GM23338 (cell line): ENCODE measurements around the gene FMO3. TPM values are rescaled to one million over a fixed set of nuclear protein-coding genes. Genes with fewer than 3 reads are reported as not detected.

Experiments used
- ATAC-seq: fragments of 200-7000 bp; cut with Tn5 transposase; 3 replicates; pipeline ENCODE4 v1.9.1; 2020
- DNase-seq: peaks from one replicate; pipeline ENCODE4 v3.0.0-alpha.2; 2015; ENCODE audit warnings: low spot score
- H2AFZ ChIP-seq: fragments of 200-600 bp; sonication (generic); 2 replicates; pipeline ENCODE4 v1.8.0; 2016; ENCODE audit warnings: antibody characterized with exemption, mild to moderate bottlenecking, moderate library complexity
- H3F3A ChIP-seq: fragments of 200-600 bp; sonication (generic); replicated peaks from 2 replicates; pipeline ENCODE4 v1.8.0; 2017; ENCODE audit warnings: antibody characterized with exemption, mixed run types, low read depth
- H3K27ac ChIP-seq: fragments of 200-600 bp; sonication (generic); 2 replicates; pipeline ENCODE4 v1.6.1; 2016; ENCODE audit warnings: low read depth
- H3K27me3 ChIP-seq: fragments of 200-600 bp; sonication (generic); 2 replicates; pipeline ENCODE4 v1.8.0; 2016; ENCODE audit warnings: mild to moderate bottlenecking, mixed run types, moderate library complexity; ENCODE audit not compliant: insufficient read depth
- H3K36me3 ChIP-seq: fragments of 200-600 bp; sonication (generic); 2 replicates; pipeline ENCODE4 v1.8.0; 2016; ENCODE audit warnings: mild to moderate bottlenecking; ENCODE audit not compliant: insufficient read depth
- H3K4me1 ChIP-seq: fragments of 200-600 bp; sonication (generic); 2 replicates; pipeline ENCODE4 v1.8.0; 2016; ENCODE audit warnings: mild to moderate bottlenecking, moderate library complexity; ENCODE audit not compliant: insufficient read depth
- H3K4me2 ChIP-seq: fragments of 200-600 bp; sonication (generic); 2 replicates; pipeline ENCODE4 v1.7.1; 2017; ENCODE audit warnings: mixed run types
- H3K4me3 ChIP-seq: fragments of 200-600 bp; sonication (generic); 2 replicates; pipeline ENCODE4 v1.6.1; 2016; ENCODE audit warnings: mixed run types
- H3K79me2 ChIP-seq: fragments of 200-600 bp; sonication (generic); replicated peaks from 2 replicates; pipeline ENCODE4 v1.8.0; 2017; ENCODE audit warnings: mild to moderate bottlenecking; ENCODE audit not compliant: insufficient read depth
- H3K9me2 ChIP-seq: fragments of 200-600 bp; sonication (generic); 2 replicates; pipeline ENCODE4 v1.8.0; 2017; ENCODE audit not compliant: insufficient read depth
- H4K20me1 ChIP-seq: fragments of 200-600 bp; sonication (generic); replicated peaks from 2 replicates; pipeline ENCODE4 v1.8.0; 2017; ENCODE audit warnings: mild to moderate bottlenecking; ENCODE audit not compliant: insufficient read depth
- H3K27ac Mint-ChIP-seq: 2 replicates; pipeline ENCODE4 v1.8.0; 2020; ENCODE audit warnings: inconsistent platforms, mild to moderate bottlenecking, moderate library complexity, mixed read lengths
- H3K27me3 Mint-ChIP-seq: 3 replicates; pipeline ENCODE4 v1.8.0; 2022; ENCODE audit warnings: low read depth, mild to moderate bottlenecking, moderate library complexity, mixed read lengths, inconsistent platforms; ENCODE audit not compliant: insufficient read depth, poor library complexity
- H3K36me3 Mint-ChIP-seq: 3 replicates; pipeline ENCODE4 v1.8.0; 2021; ENCODE audit warnings: low read depth, mild to moderate bottlenecking, inconsistent platforms, moderate library complexity, mixed read lengths
- H3K4me1 Mint-ChIP-seq: 3 replicates; pipeline ENCODE4 v1.8.0; 2020; ENCODE audit warnings: mild to moderate bottlenecking, inconsistent platforms, mixed read lengths
- H3K4me3 Mint-ChIP-seq: 3 replicates; pipeline ENCODE4 v1.8.0; 2021; ENCODE audit warnings: moderate library complexity, mild to moderate bottlenecking, inconsistent platforms, mixed read lengths
- H3K9me3 Mint-ChIP-seq: 3 replicates; pipeline ENCODE4 v1.8.0; 2020; ENCODE audit warnings: moderate library complexity, mild to moderate bottlenecking, inconsistent platforms, mixed read lengths
- CREB1 ChIP-seq: fragments of 250-450 bp; sonication (Bioruptor Pico); IDR thresholded peaks from 2 replicates; pipeline ENCODE4 v1.5.0; 2020; ENCODE audit warnings: low read depth, mild to moderate bottlenecking, moderate library complexity
- EZH2 ChIP-seq: fragments of 200-600 bp; sonication (generic); IDR thresholded peaks from one replicate; pipeline ENCODE4 v1.8.0; 2017; ENCODE audit warnings: antibody characterized with exemption, mild to moderate bottlenecking, low read depth; ENCODE audit not compliant: unreplicated experiment
- EZH2phosphoT487 ChIP-seq: fragments of 200-600 bp; sonication (generic); IDR thresholded peaks from one replicate; pipeline ENCODE4 v1.8.1; 2018; ENCODE audit warnings: antibody characterized with exemption; ENCODE audit not compliant: unreplicated experiment
- JUNB ChIP-seq: IDR thresholded peaks from one replicate; pipeline ENCODE4 v1.6.1; 2016; ENCODE audit warnings: antibody characterized with exemption; ENCODE audit not compliant: unreplicated experiment
- NANOG ChIP-seq: IDR thresholded peaks from 2 replicates; pipeline ENCODE4 v1.6.1; 2016; ENCODE audit warnings: antibody characterized with exemption, borderline replicate concordance
- POLR2AphosphoS5 ChIP-seq: IDR thresholded peaks from 2 replicates; pipeline ENCODE4 v1.6.1; 2016; ENCODE audit warnings: antibody characterized with exemption, low read depth
- STAT1 ChIP-seq: IDR thresholded peaks from one replicate; pipeline ENCODE4 v1.6.1; 2016; ENCODE audit warnings: antibody characterized with exemption; ENCODE audit not compliant: unreplicated experiment
- ZNF114 ChIP-seq: fragments of 250-450 bp; sonication (Bioruptor Pico); IDR thresholded peaks from 2 replicates; pipeline ENCODE4 v1.5.0; 2020; ENCODE audit warnings: mild to moderate bottlenecking, moderate library complexity
- ZNF331 ChIP-seq: fragments of 250-450 bp; sonication (Bioruptor Pico); IDR thresholded peaks from 2 replicates; pipeline ENCODE4 v1.5.0; 2020; ENCODE audit warnings: low read depth, mild to moderate bottlenecking, moderate library complexity
- polyA plus RNA-seq: library from polyadenylated mRNA; unstranded; fragments of >200 nt; fragmentation: Nextera tagmentation; extraction: Ambion mirVana; gene quantifications from 2 replicates; pipeline ENCODE4 v1.2.1, GENCODE V29; 2016
- total RNA-seq: library from RNA; depleted of rRNA; stranded (reverse); fragments of >200 nt; shearing (Covaris generic); gene quantifications from 2 replicates; pipeline ENCODE4 v1.2.3, GENCODE V29; 2014
- TF ChIP-seq, protein P1 (sequence below): IDR thresholded peaks from one replicate; pipeline ENCODE4 v1.6.1; 2018; ENCODE audit warnings: antibody characterized with exemption; ENCODE audit not compliant: unreplicated experiment
- TF ChIP-seq, protein P2 (sequence below), 2 experiments: fragments of 200-600 bp in 1 of 2; sonication (generic) in 1 of 2; conservative IDR thresholded peaks; 2 replicates each; pipeline versions ENCODE4 v1.5.1 to v1.6.1; 2016 to 2017; ENCODE audit warnings: antibody characterized with exemption in 2 of 2, low read depth in 2 of 2, mild to moderate bottlenecking in 2 of 2, moderate library complexity in 1 of 2
- TF ChIP-seq, protein P3 (sequence below): IDR thresholded peaks from 2 replicates; pipeline ENCODE4 v1.6.1; 2016; ENCODE audit warnings: antibody characterized with exemption
- TF ChIP-seq, protein P4 (sequence below): fragments of 250-450 bp; sonication (Bioruptor Pico); IDR thresholded peaks from 2 replicates; pipeline ENCODE4 v1.5.0; 2020; ENCODE audit warnings: mild to moderate bottlenecking, moderate library complexity

Gene FMO3
- total and polyA plus RNA-seq, 2 experiments from 2014 or later, result 0.26 TPM; not detected in 1

DNA sequence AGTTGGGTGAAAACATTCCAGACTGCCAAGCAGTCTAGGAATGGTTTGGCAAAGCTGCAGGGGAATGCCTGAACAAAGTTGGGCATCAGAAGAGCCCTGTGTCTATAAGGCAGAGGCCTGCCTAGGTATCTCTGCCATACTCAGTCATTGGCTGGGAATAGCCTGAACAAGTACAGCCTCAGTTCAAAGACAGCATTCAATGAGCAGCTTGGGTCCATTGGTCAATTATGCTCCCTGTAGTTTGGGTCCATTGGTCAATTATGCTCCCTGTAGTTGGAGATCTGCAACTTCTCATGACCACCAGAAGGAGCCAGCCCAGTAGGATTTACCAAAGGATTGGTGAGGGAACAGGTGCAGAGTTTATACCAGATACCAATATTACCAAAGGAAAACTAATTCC is 31.6 kb downstream of the FMO3 start:
- peaks cover 3% of the 10 kb centered on the region; the same call in 2 of the 3 replicates for H3K4me1 Mint-ChIP-seq
- Histone ChIP-seq H3F3A (no peaks in the 10 kb centered on the region), H3K27ac (no peak overlapping the region), H3K4me2 (no peak overlapping the region), H3K4me3 (no peak overlapping the region), H4K20me1 (no peaks in the 10 kb centered on the region), H3K27me3 (no peaks in the 10 kb centered on the region), H3K4me1 (no peaks in the 10 kb centered on the region), H2AFZ (no peak overlapping the region), H3K9me2 (peaks cover 9% of the 10 kb centered on the region; the same call in 1 of the 2 replicates), H3K36me3 (no peaks in the 10 kb centered on the region), H3K79me2 (no peaks in the 10 kb centered on the region)
- ATAC-seq, result no peak
- H3K27ac Mint-ChIP-seq, result no peak overlapping the region
- TF ChIP-seq, protein P1, sequence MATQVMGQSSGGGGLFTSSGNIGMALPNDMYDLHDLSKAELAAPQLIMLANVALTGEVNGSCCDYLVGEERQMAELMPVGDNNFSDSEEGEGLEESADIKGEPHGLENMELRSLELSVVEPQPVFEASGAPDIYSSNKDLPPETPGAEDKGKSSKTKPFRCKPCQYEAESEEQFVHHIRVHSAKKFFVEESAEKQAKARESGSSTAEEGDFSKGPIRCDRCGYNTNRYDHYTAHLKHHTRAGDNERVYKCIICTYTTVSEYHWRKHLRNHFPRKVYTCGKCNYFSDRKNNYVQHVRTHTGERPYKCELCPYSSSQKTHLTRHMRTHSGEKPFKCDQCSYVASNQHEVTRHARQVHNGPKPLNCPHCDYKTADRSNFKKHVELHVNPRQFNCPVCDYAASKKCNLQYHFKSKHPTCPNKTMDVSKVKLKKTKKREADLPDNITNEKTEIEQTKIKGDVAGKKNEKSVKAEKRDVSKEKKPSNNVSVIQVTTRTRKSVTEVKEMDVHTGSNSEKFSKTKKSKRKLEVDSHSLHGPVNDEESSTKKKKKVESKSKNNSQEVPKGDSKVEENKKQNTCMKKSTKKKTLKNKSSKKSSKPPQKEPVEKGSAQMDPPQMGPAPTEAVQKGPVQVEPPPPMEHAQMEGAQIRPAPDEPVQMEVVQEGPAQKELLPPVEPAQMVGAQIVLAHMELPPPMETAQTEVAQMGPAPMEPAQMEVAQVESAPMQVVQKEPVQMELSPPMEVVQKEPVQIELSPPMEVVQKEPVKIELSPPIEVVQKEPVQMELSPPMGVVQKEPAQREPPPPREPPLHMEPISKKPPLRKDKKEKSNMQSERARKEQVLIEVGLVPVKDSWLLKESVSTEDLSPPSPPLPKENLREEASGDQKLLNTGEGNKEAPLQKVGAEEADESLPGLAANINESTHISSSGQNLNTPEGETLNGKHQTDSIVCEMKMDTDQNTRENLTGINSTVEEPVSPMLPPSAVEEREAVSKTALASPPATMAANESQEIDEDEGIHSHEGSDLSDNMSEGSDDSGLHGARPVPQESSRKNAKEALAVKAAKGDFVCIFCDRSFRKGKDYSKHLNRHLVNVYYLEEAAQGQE, result no peak
- TF ChIP-seq, protein P2, sequence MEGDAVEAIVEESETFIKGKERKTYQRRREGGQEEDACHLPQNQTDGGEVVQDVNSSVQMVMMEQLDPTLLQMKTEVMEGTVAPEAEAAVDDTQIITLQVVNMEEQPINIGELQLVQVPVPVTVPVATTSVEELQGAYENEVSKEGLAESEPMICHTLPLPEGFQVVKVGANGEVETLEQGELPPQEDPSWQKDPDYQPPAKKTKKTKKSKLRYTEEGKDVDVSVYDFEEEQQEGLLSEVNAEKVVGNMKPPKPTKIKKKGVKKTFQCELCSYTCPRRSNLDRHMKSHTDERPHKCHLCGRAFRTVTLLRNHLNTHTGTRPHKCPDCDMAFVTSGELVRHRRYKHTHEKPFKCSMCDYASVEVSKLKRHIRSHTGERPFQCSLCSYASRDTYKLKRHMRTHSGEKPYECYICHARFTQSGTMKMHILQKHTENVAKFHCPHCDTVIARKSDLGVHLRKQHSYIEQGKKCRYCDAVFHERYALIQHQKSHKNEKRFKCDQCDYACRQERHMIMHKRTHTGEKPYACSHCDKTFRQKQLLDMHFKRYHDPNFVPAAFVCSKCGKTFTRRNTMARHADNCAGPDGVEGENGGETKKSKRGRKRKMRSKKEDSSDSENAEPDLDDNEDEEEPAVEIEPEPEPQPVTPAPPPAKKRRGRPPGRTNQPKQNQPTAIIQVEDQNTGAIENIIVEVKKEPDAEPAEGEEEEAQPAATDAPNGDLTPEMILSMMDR (conservative IDR thresholded peaks at IDR 0.05; ENCODE audit: low read depth in 2 of 2), result no peak
- TF ChIP-seq JUNB, result no peak
- TF ChIP-seq STAT1, result no peak
- no peak for TF ChIP-seq CREB1
- TF ChIP-seq ZNF331 (CRISPR knock-in tag), result no peak
- TF ChIP-seq, protein P3, sequence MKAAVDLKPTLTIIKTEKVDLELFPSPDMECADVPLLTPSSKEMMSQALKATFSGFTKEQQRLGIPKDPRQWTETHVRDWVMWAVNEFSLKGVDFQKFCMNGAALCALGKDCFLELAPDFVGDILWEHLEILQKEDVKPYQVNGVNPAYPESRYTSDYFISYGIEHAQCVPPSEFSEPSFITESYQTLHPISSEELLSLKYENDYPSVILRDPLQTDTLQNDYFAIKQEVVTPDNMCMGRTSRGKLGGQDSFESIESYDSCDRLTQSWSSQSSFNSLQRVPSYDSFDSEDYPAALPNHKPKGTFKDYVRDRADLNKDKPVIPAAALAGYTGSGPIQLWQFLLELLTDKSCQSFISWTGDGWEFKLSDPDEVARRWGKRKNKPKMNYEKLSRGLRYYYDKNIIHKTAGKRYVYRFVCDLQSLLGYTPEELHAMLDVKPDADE, result no peak
- no peak for TF ChIP-seq EZH2phosphoT487
- TF ChIP-seq ZNF114 (CRISPR knock-in tag), result no peak
- TF ChIP-seq EZH2, result no peak
- TF ChIP-seq NANOG, result no peak
- TF ChIP-seq POLR2AphosphoS5, result no peak
- TF ChIP-seq, protein P4, sequence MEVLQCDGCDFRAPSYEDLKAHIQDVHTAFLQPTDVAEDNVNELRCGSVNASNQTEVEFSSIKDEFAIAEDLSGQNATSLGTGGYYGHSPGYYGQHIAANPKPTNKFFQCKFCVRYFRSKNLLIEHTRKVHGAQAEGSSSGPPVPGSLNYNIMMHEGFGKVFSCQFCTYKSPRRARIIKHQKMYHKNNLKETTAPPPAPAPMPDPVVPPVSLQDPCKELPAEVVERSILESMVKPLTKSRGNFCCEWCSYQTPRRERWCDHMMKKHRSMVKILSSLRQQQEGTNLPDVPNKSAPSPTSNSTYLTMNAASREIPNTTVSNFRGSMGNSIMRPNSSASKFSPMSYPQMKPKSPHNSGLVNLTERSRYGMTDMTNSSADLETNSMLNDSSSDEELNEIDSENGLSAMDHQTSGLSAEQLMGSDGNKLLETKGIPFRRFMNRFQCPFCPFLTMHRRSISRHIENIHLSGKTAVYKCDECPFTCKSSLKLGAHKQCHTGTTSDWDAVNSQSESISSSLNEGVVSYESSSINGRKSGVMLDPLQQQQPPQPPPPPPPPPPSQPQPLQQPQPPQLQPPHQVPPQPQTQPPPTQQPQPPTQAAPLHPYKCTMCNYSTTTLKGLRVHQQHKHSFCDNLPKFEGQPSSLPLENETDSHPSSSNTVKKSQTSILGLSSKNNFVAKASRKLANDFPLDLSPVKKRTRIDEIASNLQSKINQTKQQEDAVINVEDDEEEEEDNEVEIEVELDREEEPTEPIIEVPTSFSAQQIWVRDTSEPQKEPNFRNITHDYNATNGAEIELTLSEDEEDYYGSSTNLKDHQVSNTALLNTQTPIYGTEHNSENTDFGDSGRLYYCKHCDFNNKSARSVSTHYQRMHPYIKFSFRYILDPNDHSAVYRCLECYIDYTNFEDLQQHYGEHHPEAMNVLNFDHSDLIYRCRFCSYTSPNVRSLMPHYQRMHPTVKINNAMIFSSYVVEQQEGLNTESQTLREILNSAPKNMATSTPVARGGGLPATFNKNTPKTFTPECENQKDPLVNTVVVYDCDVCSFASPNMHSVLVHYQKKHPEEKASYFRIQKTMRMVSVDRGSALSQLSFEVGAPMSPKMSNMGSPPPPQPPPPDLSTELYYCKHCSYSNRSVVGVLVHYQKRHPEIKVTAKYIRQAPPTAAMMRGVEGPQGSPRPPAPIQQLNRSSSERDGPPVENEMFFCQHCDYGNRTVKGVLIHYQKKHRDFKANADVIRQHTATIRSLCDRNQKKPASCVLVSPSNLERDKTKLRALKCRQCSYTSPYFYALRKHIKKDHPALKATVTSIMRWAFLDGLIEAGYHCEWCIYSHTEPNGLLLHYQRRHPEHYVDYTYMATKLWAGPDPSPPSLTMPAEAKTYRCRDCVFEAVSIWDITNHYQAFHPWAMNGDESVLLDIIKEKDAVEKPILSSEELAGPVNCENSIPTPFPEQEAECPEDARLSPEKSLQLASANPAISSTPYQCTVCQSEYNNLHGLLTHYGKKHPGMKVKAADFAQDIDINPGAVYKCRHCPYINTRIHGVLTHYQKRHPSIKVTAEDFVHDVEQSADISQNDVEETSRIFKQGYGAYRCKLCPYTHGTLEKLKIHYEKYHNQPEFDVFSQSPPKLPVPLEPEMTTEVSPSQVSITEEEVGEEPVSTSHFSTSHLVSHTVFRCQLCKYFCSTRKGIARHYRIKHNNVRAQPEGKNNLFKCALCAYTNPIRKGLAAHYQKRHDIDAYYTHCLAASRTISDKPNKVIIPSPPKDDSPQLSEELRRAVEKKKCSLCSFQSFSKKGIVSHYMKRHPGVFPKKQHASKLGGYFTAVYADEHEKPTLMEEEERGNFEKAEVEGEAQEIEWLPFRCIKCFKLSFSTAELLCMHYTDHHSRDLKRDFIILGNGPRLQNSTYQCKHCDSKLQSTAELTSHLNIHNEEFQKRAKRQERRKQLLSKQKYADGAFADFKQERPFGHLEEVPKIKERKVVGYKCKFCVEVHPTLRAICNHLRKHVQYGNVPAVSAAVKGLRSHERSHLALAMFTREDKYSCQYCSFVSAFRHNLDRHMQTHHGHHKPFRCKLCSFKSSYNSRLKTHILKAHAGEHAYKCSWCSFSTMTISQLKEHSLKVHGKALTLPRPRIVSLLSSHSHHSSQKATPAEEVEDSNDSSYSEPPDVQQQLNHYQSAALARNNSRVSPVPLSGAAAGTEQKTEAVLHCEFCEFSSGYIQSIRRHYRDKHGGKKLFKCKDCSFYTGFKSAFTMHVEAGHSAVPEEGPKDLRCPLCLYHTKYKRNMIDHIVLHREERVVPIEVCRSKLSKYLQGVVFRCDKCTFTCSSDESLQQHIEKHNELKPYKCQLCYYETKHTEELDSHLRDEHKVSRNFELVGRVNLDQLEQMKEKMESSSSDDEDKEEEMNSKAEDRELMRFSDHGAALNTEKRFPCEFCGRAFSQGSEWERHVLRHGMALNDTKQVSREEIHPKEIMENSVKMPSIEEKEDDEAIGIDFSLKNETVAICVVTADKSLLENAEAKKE (CRISPR knock-in tag), result no peak
- H3K9me3 Mint-ChIP-seq, result no peaks in the 10 kb centered on the region
- DNase-seq, result no peak
- no peaks in the 10 kb centered on the region for H3K36me3 Mint-ChIP-seq
- no peaks in the 10 kb centered on the region for H3K27me3 Mint-ChIP-seq
- no peak overlapping the region for H3K4me3 Mint-ChIP-seq
